Peyer's patch (tissue), 4 donors: ENCODE data around the gene MYLK.

Experiments
- CTCF ChIP-seq, 6 experiments: fragments of 450-650 bp in 4 of 6; fragments of 200-600 bp in 2 of 6; sonication (generic) in 1 of 6; IDR thresholded peaks; one replicate each; pipeline ENCODE4 v1.5.1; 2017 to 2019; ENCODE audit warnings: antibody characterized with exemption in 6 of 6, mild to moderate bottlenecking in 3 of 6, moderate library complexity in 1 of 6
- POLR2A ChIP-seq, 2 donors: fragments of 450-650 bp; IDR thresholded peaks; one replicate each; pipeline ENCODE4 v1.5.1; 2017; ENCODE audit warnings: antibody characterized with exemption in 2 of 2, mild to moderate bottlenecking in 2 of 2, moderate library complexity in 2 of 2

- TF ChIP-seq CTCF (IDR thresholded peaks at IDR 0.05) = no peak
- no peak for TF ChIP-seq POLR2A (IDR thresholded peaks at IDR 0.05)
Measured at GRCh38 chr3:123862152-123862551, 22.0 kb downstream of the MYLK start.
